ENCODE results near the gene FAM53B. TPM values are rescaled to one million over a fixed set of nuclear protein-coding genes. Genes with fewer than 3 reads are reported as not detected.

The FAM53B gene
- total RNA-seq, 1 experiment from 2014 or later: 18.3 TPM

- intact Hi-C loops (cut with micrococcal nuclease; ENCODE audit: unreplicated experiment): no loop called here
- no peaks in the 10 kb centered on the region for H3K4me1 ChIP-seq (ENCODE audit: insufficient read depth, low read length, poor library complexity, severe bottlenecking)
- no TSS peak for BruUV-seq (replicated peaks)
Observed at GRCh38 chr10:124685261-124685660, 58.9 kb downstream of the FAM53B start.

GRCh38 chr10:124683814-124684213 lies 60.4 kb downstream of the FAM53B start:
- H3K36me3 ChIP-seq (ENCODE audit: insufficient read depth, low read length, poor library complexity, severe bottlenecking): peaks cover 5% of the 10 kb centered on the region
- intact Hi-C loops (cut with micrococcal nuclease; ENCODE audit: unreplicated experiment): no loop called here
- no peak for TF ChIP-seq CTCF (conservative IDR thresholded peaks at IDR 0.05; ENCODE audit: low read depth, low read length)
- no peak for TF ChIP-seq EZH2 (IDR thresholded peaks at IDR 0.05; ENCODE audit: borderline replicate concordance, low read depth, low read length, poor library complexity, severe bottlenecking)
- H3K27me3 ChIP-seq (replicated peaks; ENCODE audit: insufficient read depth, low read depth, low read length, poor library complexity): no peaks in the 10 kb centered on the region
- ChIA-PET POLR2A (ENCODE audit: low non-redundant PET) (no interaction called here), CTCF (no interaction called here)
- H3K4me1 ChIP-seq (ENCODE audit: insufficient read depth, low read length, poor library complexity, severe bottlenecking): no peaks in the 10 kb centered on the region
- no peak overlapping the region for H3K27ac ChIP-seq (ENCODE audit: low read depth, low read length, poor library complexity, severe bottlenecking)
- BruUV-seq (replicated peaks): no TSS peak
- no peak overlapping the region for H3K4me3 ChIP-seq (ENCODE audit: low read depth, low read length, poor library complexity, severe bottlenecking)
- no peak for DNase-seq (ENCODE audit: low spot score)
- no peaks in the 10 kb centered on the region for H3K9me3 ChIP-seq (ENCODE audit: low read depth, low read length, poor library complexity, severe bottlenecking)

More at GRCh38 chr10:124685261-124685660, 58.9 kb downstream of the FAM53B start:
- ChIA-PET CTCF (no interaction called here), POLR2A (ENCODE audit: low non-redundant PET) (no interaction called here)
- peaks cover 5% of the 10 kb centered on the region for H3K36me3 ChIP-seq (ENCODE audit: insufficient read depth, low read length, poor library complexity, severe bottlenecking)
- peak overlapping the region; percentile 2 for H3K27ac ChIP-seq (ENCODE audit: low read depth, low read length, poor library complexity, severe bottlenecking)
- no peak for DNase-seq (ENCODE audit: low spot score)
- no peaks in the 10 kb centered on the region for H3K9me3 ChIP-seq (ENCODE audit: low read depth, low read length, poor library complexity, severe bottlenecking)
- TF ChIP-seq EZH2 (IDR thresholded peaks at IDR 0.05; ENCODE audit: borderline replicate concordance, low read depth, low read length, poor library complexity, severe bottlenecking) (no peak), CTCF (conservative IDR thresholded peaks at IDR 0.05; ENCODE audit: low read depth, low read length) (no peak)
- no peaks in the 10 kb centered on the region for H3K27me3 ChIP-seq (replicated peaks; ENCODE audit: insufficient read depth, low read depth, low read length, poor library complexity)
- H3K4me3 ChIP-seq (ENCODE audit: low read depth, low read length, poor library complexity, severe bottlenecking): no peak overlapping the region

DNA sequence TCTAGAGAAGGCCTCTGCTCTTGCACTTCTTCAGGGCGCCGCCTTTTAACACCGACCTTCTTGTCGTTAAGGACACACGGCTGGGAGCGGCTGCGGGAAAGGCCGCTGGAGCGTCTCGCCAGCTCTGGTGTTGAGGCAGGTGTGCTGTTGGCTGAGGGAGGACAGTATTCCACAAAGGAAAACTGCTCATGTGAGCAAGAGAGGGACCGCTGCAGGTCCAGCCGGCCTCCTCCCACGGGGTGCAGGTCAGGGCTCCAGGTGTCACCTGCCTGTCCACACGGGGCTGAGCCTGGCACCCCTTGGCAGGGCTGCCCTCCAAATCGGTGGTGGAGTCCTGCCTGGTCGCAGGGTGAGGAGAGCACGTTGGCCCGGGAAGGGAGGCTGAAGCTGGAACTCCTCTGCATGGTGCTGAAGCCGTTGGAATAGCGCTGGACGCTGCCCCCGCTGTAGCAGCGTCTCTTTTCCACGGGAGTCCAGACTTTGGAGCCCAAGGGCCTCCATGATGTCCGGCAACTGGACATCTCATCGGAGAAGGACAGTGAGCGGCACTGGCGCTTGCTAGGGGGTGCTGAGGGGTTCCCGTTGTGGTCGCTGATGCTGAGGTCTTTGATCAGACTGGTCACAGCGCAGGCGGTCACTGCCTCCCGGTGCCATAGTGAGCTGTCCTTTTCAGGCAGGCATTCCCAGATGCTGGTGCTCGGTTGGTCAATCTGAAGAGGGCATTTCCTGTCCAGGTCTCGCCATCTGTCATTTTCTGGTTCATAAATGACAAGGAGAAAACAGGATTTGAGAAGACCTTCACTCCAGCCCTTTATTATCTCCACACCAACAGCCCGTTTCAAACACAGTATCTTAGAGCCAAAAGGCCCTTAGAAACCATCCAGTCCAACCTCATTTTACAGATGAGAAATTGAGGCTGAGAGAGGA lies 62.3 kb downstream of the FAM53B start:
- Histone ChIP-seq H3K27ac (ENCODE audit: low read depth, low read length, poor library complexity, severe bottlenecking) (no peak overlapping the region), H3K27me3 (replicated peaks; ENCODE audit: insufficient read depth, low read depth, low read length, poor library complexity) (no peaks in the 10 kb centered on the region), H3K36me3 (ENCODE audit: insufficient read depth, low read length, poor library complexity, severe bottlenecking) (peaks cover 5% of the 10 kb centered on the region), H3K4me1 (ENCODE audit: insufficient read depth, low read length, poor library complexity, severe bottlenecking) (no peaks in the 10 kb centered on the region), H3K9me3 (ENCODE audit: low read depth, low read length, poor library complexity, severe bottlenecking) (no peaks in the 10 kb centered on the region), H3K4me3 (ENCODE audit: low read depth, low read length, poor library complexity, severe bottlenecking) (no peak overlapping the region)
- ChIA-PET POLR2A (ENCODE audit: low non-redundant PET) (no interaction called here), CTCF (no interaction called here)
- intact Hi-C loops (cut with micrococcal nuclease; ENCODE audit: unreplicated experiment): no loop called here
- TF ChIP-seq CTCF (conservative IDR thresholded peaks at IDR 0.05; ENCODE audit: low read depth, low read length) (no peak), EZH2 (IDR thresholded peaks at IDR 0.05; ENCODE audit: borderline replicate concordance, low read depth, low read length, poor library complexity, severe bottlenecking) (no peak)
- no peak for DNase-seq (ENCODE audit: low spot score)
- no TSS peak for BruUV-seq (replicated peaks)

All from A673 (cell line).